K562 (cell line): ENCODE measurements around the gene MYOG. TPM values are rescaled to one million over a fixed set of nuclear protein-coding genes. Genes with fewer than 3 reads are reported as not detected.
A peak's percentile ranks its signal among the peaks of the same experiment; 100 is the strongest.

Experiments used
- AFF1 ChIP-seq, 2 experiments: fragments of 450-650 bp; IDR thresholded peaks; 2 replicates each; pipeline ENCODE4 v1.6.1; 2018; ENCODE audit warnings: mild to moderate bottlenecking in 2 of 2, low read depth in 1 of 2; ENCODE audit not compliant: partially characterized antibody in 2 of 2
- BRD4 ChIP-seq: fragments of 200-600 bp; sonication (generic); IDR thresholded peaks from 2 replicates; pipeline ENCODE4 v1.6.1; 2017; ENCODE audit warnings: inconsistent platforms
- C11orf30 ChIP-seq: fragments of 450-650 bp; IDR thresholded peaks from 2 replicates; pipeline ENCODE4 v1.6.1; 2016; ENCODE audit warnings: low read depth, mild to moderate bottlenecking
- CBFA2T2 ChIP-seq: fragments of 450-650 bp; conservative IDR thresholded peaks from 2 replicates; pipeline ENCODE4 v1.6.1; 2017; ENCODE audit warnings: mild to moderate bottlenecking
- CBX2 ChIP-seq: fragments of 200-600 bp; sonication (generic); IDR thresholded peaks from one replicate; pipeline ENCODE4 v1.6.1; 2012; ENCODE audit warnings: mild to moderate bottlenecking, low read length, inconsistent platforms; ENCODE audit not compliant: insufficient read depth, poor library complexity, severe bottlenecking
- COPS2 ChIP-seq: fragments of 450-650 bp; conservative IDR thresholded peaks from 2 replicates; pipeline ENCODE4 v1.6.1; 2016; ENCODE audit warnings: mild to moderate bottlenecking, moderate library complexity
- ELF2 ChIP-seq: fragments of 250-450 bp; sonication (Bioruptor Pico); IDR thresholded peaks from 2 replicates; pipeline ENCODE4 v1.5.0; 2021; ENCODE audit warnings: mild to moderate bottlenecking
- ETS1 ChIP-seq: conservative IDR thresholded peaks from 2 replicates; pipeline ENCODE4 v1.6.1; 2011; ENCODE audit warnings: low read depth, mild to moderate bottlenecking, low read length; ENCODE audit not compliant: control insufficient read depth
- GATAD2B ChIP-seq: fragments of 450-650 bp; IDR thresholded peaks from 2 replicates; pipeline ENCODE4 v1.6.1; 2017; ENCODE audit warnings: mild to moderate bottlenecking, borderline replicate concordance
- HOXB6 ChIP-seq: fragments of 250-450 bp; sonication (Bioruptor Pico); IDR thresholded peaks from 2 replicates; pipeline ENCODE4 v1.5.1; 2022; ENCODE audit warnings: mild to moderate bottlenecking, borderline replicate concordance
- IRF1 ChIP-seq: sonication (generic); formaldehyde crosslinking; IDR thresholded peaks from 2 replicates; pipeline ENCODE4 v1.8.0; 2022; ENCODE audit warnings: missing genetic modification reagents, mild to moderate bottlenecking, borderline replicate concordance
- MAFF ChIP-seq: IDR thresholded peaks from 2 replicates; pipeline ENCODE4 v1.6.1; 2012; ENCODE audit warnings: low read length, improper control_type of control experiment
- MAFK ChIP-seq: IDR thresholded peaks from 2 replicates; pipeline ENCODE4 v1.6.1; 2011; ENCODE audit warnings: low read length, improper control_type of control experiment
- MIER1 ChIP-seq: fragments of 450-650 bp; IDR thresholded peaks from 2 replicates; pipeline ENCODE4 v1.6.1; 2016; ENCODE audit warnings: antibody characterized with exemption, mild to moderate bottlenecking, low read depth
- NFE2L1 ChIP-seq: fragments of 450-650 bp; IDR thresholded peaks from 2 replicates; pipeline ENCODE4 v1.6.1; 2016; ENCODE audit warnings: missing genetic modification characterization, low read depth, mild to moderate bottlenecking, missing compliant biosample characterization, moderate library complexity, borderline replicate concordance
- PHB ChIP-seq: fragments of 250-450 bp; sonication (Bioruptor Pico); IDR thresholded peaks from 2 replicates; pipeline ENCODE4 v1.5.0; 2021
- STAT5B ChIP-seq: fragments of 250-450 bp; sonication (Bioruptor Pico); IDR thresholded peaks from 2 replicates; pipeline ENCODE4 v1.8.0; 2021; ENCODE audit warnings: mild to moderate bottlenecking, inconsistent platforms
- TEAD4 ChIP-seq, 2 experiments: sonication (generic) in 1 of 2; formaldehyde crosslinking in 1 of 2; IDR thresholded peaks; 2 replicates each; pipeline versions ENCODE4 v1.6.1 to v1.8.0; 2012 to 2022; ENCODE audit warnings: borderline replicate concordance in 1 of 2, inconsistent platforms in 1 of 2, low read length in 1 of 2, mild to moderate bottlenecking in 1 of 2, missing genetic modification reagents in 1 of 2
- ZNF518B ChIP-seq: fragments of 250-450 bp; sonication (Bioruptor Pico); IDR thresholded peaks from 2 replicates; pipeline ENCODE4 v1.5.0; 2021; ENCODE audit warnings: mild to moderate bottlenecking, moderate library complexity
- polyA plus RNA-seq, 8 experiments: library from polyadenylated mRNA; depleted of rRNA in 4 of 8; stranded (reverse) in 5 of 8; unstranded in 3 of 8; fragments of >200 nt; fragmentation: Nextera tagmentation in 2 of 8; fragmentation: Illumina TruSeq in 1 of 8; extraction: Ambion mirVana in 2 of 8; extraction: Trizol in 1 of 8; gene quantifications; 2 replicates each; pipeline versions ENCODE4 v1.2.1 to v1.2.3, GENCODE V29; 2011 to 2014; ENCODE audit warnings: inconsistent platforms in 1 of 8, missing spikeins in 1 of 8
- total RNA-seq, 7 experiments: library from RNA; depleted of rRNA in 6 of 7; stranded (reverse); fragments of >200 nt in 6 of 7; fragmentation: Illumina TruSeq in 2 of 7; extraction: Trizol in 2 of 7; gene quantifications; 2 replicates each; pipeline versions ENCODE4 v1.2.1 to v1.2.3, GENCODE V29; 2011 to 2021; ENCODE audit warnings: low replicate concordance in 1 of 7

The MYOG gene
- total and polyA plus RNA-seq, 9 of the 15 experiments (the other 6 are each of a cell fraction or from before 2014, with no cell fraction given), result not detected

DNA sequence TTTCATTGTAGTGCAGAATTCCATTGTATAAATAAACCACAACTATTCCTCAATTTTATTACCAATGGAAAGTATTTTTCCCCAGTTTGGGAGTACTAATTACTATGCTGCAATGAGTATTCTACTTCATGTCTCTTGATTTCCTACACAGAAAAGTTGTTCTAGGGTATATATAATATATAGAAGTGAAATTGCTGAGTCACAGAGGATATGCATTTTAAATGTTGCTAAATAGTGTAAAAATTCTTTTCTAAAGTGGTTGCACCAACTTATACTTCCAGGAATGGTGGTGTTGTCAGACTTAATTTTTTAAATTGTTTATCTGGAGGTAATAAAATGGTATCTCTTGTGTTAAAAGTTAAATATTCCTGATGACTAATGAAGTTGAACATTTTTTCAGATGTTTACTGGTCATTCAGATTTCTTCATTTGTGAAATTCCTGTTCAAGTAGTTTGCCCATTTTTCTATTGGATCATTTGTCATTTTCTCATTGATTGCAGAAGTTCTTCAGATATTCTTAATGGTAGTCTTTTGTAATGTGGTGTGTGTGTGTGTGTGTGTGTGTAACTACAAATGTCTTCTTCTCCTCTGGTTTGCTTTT lies 19.1 kb upstream of the MYOG start (continued):
- TF ChIP-seq AFF1 (IDR thresholded peaks at IDR 0.05; ENCODE audit: low read depth in 1 of 2, partially characterized antibody in 2 of 2) (peak in 1 of 2 experiments; percentile 77), ZNF518B (no peak), NFE2L1 (tag) (peak; percentile 68), TEAD4 (IDR thresholded peaks at IDR 0.05; ENCODE audit: low read length) (no peak), TEAD4 (CRISPR knock-in tag; IDR thresholded peaks at IDR 0.05; ENCODE audit: borderline replicate concordance) (no peak), ETS1 (no peak), BRD4 (no peak), HOXB6 (CRISPR knock-in tag) (no peak), C11orf30 (peak; percentile 76), COPS2 (no peak), GATAD2B (no peak), ELF2 (CRISPR knock-in tag) (no peak), MAFK (peak; percentile 41; the same call in 1 of the 2 replicates), STAT5B (CRISPR knock-in tag) (no peak), CBX2 (no peak), MIER1 (no peak), PHB (CRISPR knock-in tag) (no peak), CBFA2T2 (no peak), IRF1 (CRISPR knock-in tag) (no peak), MAFF (peak; percentile 51; the same call in 1 of the 2 replicates)
